NT2/D1 (cell line): ENCODE data around the gene TTLL8.

Source experiments
- DNase-seq: peaks from one replicate; pipeline ENCODE4 v3.0.0-alpha.2; 2011; ENCODE audit warnings: low read depth, low spot score
- H3K27me3 ChIP-seq: 2 replicates; pipeline ENCODE4 v1.6.0; 2011; ENCODE audit warnings: mild to moderate bottlenecking; ENCODE audit not compliant: insufficient read length, insufficient read depth
- H3K36me3 ChIP-seq: 2 replicates; pipeline ENCODE4 v1.6.1; 2011; ENCODE audit warnings: mild to moderate bottlenecking, low read length, mixed read lengths; ENCODE audit not compliant: insufficient read depth, insufficient read length
- H3K4me1 ChIP-seq: 2 replicates; pipeline ENCODE4 v1.5.1; 2011; ENCODE audit not compliant: insufficient read depth, insufficient read length
- H3K4me3 ChIP-seq: 2 replicates; pipeline ENCODE4 v1.5.1; 2011; ENCODE audit warnings: low read depth; ENCODE audit not compliant: insufficient read length
- H3K9ac ChIP-seq: 2 replicates; pipeline ENCODE4 v1.6.0; 2011; ENCODE audit warnings: low read depth; ENCODE audit not compliant: insufficient read length
- H3K9me3 ChIP-seq: 2 replicates; pipeline ENCODE4 v1.5.1; 2011; ENCODE audit warnings: mild to moderate bottlenecking, low read length; ENCODE audit not compliant: insufficient read depth
- SUZ12 ChIP-seq: IDR thresholded peaks from 2 replicates; pipeline ENCODE4 v1.6.1; 2011; ENCODE audit not compliant: insufficient read length, insufficient read depth; ENCODE audit errors: extremely low read depth
- YY1 ChIP-seq: IDR thresholded peaks from 2 replicates; pipeline ENCODE4 v1.6.1; 2011; ENCODE audit not compliant: insufficient read length, insufficient read depth
- ZNF274 ChIP-seq: IDR thresholded peaks from 2 replicates; pipeline ENCODE4 v1.6.1; 2011; ENCODE audit warnings: mild to moderate bottlenecking, low read depth, low read length

TTLL8 gene

DNA sequence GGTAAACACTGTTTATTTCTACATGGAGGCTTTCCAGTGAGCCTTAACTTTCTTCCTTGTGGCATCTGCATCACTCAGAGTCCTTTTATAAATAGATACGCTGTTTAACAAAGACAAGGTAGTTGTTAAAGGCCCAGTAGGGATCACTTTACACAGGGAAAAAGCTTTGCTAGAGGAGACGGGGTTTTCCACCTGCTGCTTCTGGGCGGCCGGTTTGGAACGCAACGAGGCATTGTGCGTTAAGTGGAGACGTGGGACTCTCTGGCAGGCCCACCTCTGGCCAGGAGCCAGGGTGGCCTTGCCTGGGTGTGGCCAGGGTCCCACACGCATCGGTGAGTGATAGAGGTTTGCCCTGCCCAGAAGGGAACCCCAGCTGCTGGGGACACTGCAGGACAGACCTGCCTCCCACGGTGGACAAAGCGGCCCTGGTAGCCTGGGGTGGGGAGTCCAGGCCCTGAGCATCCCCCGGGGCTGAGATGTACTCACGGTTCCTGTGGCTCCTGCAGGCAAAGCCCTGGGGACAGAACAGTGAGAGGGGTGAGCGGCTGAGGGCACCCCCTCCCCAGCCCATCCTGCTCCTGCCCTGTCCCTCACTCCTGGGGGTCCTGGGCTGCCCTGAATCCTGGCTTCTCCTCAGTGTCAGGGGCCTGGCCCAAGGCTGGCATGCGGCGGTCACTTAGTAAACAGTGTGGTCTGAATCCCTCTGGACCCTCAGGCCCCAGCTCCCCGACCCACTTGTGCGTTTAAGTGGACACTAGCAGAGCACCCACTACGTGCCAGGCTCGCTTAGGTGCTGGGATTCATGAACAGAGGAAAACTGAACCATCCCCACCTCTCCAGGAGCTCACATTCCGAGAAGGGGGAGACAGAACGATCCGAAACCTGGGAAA, 49.7 kb downstream of the TTLL8 start:
- no peaks in the 10 kb centered on the region for H3K9me3 ChIP-seq
- no peak for TF ChIP-seq SUZ12
- TF ChIP-seq YY1, result no peak
- no peak for TF ChIP-seq ZNF274
- H3K4me3 ChIP-seq, result no peak overlapping the region
- DNase-seq, result no peak
- H3K36me3 ChIP-seq, result no peaks in the 10 kb centered on the region
- peaks cover 20% of the 10 kb centered on the region for H3K27me3 ChIP-seq
- no peak overlapping the region for H3K9ac ChIP-seq
- H3K4me1 ChIP-seq, result peaks cover 14% of the 10 kb centered on the region

GRCh38 chr22:50007057-50007511, 51.0 kb downstream of the TTLL8 start:
- Histone ChIP-seq H3K36me3 (no peaks in the 10 kb centered on the region), H3K27me3 (peaks cover 10% of the 10 kb centered on the region), H3K9ac (no peak overlapping the region), H3K4me1 (peaks cover 8% of the 10 kb centered on the region), H3K9me3 (no peaks in the 10 kb centered on the region), H3K4me3 (no peak overlapping the region)
- TF ChIP-seq YY1 (no peak), ZNF274 (no peak), SUZ12 (no peak)
- no peak for DNase-seq

DNA sequence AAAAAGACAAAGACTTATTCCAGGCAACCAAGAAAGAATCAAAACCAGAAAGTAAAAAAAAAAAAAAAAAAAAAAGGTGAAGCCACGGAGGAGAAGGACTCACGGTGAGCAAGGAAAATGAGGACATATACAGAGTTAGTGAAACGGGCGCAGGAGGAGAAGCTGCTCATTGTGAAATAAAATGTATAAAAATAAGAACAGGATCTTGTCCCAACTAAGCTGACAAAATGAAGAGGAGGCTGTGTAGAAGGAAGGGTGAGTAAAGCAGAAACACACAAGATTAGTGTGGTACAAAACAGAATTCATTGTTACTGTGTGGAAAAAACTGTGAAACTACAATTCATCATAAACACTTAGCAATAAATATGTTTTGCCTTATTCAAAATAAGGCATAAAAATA, 53.2 kb downstream of the TTLL8 start:
- Histone ChIP-seq H3K36me3 (no peaks in the 10 kb centered on the region), H3K9me3 (no peaks in the 10 kb centered on the region), H3K27me3 (peaks cover 14% of the 10 kb centered on the region), H3K4me1 (peaks cover 23% of the 10 kb centered on the region), H3K9ac (no peak overlapping the region), H3K4me3 (no peak overlapping the region)
- no peak for TF ChIP-seq SUZ12
- TF ChIP-seq ZNF274, result no peak
- no peak for TF ChIP-seq YY1
- DNase-seq, result no peak

GRCh38 chr22:50002791-50003190, 55.3 kb downstream of the TTLL8 start:
- H3K9me3 ChIP-seq, result no peaks in the 10 kb centered on the region
- no peak overlapping the region for H3K4me3 ChIP-seq
- peaks cover 23% of the 10 kb centered on the region for H3K4me1 ChIP-seq
- H3K9ac ChIP-seq, result no peak overlapping the region
- no peak for DNase-seq
- no peak for TF ChIP-seq YY1
- no peak for TF ChIP-seq ZNF274
- no peak for TF ChIP-seq SUZ12
- peaks cover 18% of the 10 kb centered on the region for H3K27me3 ChIP-seq
- H3K36me3 ChIP-seq, result no peaks in the 10 kb centered on the region

DNA sequence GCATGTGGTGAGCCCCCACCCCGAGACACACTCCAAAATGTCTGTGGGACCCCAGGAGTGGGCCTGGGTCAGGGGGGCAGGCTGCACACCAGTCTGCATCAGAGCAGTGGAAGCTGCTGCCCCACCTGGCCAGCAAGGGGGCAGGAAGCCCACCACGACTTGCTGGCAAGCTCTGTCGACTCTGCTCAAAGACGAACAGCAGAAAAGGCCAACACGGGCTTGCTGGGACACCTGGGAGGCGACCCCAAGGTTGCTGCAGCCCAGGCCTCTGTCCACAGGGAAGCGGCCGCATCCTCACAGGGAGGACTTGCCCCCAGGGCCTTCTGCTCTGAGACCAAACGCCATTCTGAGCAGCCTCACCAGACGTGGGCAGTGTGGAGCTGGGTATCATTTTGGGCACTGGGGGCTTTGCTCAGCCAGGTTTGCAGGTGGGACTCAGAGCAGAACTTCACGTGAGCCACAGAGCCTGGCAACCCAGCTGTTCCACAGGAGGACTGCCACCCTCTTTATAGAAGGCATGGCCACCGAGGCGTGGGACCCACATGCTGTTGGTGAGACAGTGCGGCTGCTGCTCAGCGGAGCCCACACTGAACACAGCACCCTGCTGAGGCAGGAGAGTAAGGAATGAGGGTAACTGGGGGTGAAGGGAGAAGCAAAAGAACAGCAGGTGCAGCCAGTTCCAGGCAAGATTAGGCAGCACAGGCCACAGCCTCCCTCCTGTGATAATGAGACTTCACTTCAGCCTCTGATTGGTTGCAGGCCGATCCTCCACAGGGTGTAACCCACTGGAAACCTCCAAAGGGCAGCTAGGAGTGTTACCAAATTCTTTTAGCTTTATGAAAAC, 56.5 kb downstream of the TTLL8 start:
- peaks cover 24% of the 10 kb centered on the region for H3K4me1 ChIP-seq
- TF ChIP-seq ZNF274, result no peak
- no peak for TF ChIP-seq YY1
- no peak for TF ChIP-seq SUZ12
- DNase-seq, result no peak
- no peak overlapping the region for H3K4me3 ChIP-seq
- no peaks in the 10 kb centered on the region for H3K36me3 ChIP-seq
- no peaks in the 10 kb centered on the region for H3K9me3 ChIP-seq
- peaks cover 18% of the 10 kb centered on the region for H3K27me3 ChIP-seq
- H3K9ac ChIP-seq, result no peak overlapping the region

GRCh38 chr22:50000587-50001387, 57.3 kb downstream of the TTLL8 start:
- no peak for TF ChIP-seq ZNF274
- TF ChIP-seq SUZ12, result no peak
- no peak for TF ChIP-seq YY1

More at GRCh38 chr22:50000587-50001387, 57.3 kb downstream of the TTLL8 start:
- Histone ChIP-seq H3K9ac (no peak overlapping the region), H3K36me3 (no peaks in the 10 kb centered on the region), H3K4me1 (peaks cover 27% of the 10 kb centered on the region), H3K9me3 (no peaks in the 10 kb centered on the region), H3K4me3 (no peak overlapping the region), H3K27me3 (peaks cover 18% of the 10 kb centered on the region)
- DNase-seq, result no peak
